Muscle of leg (tissue), 11 donors: ENCODE measurements around the gene GRAMD1B. TPM values are rescaled to one million over a fixed set of nuclear protein-coding genes. Genes with fewer than 3 reads are reported as not detected.
A peak's percentile ranks its signal among the peaks of the same experiment; 100 is the strongest.
"Not testable (repeated sequence)": the region's sequence is repeated elsewhere in the genome, so short reads cannot be mapped to it uniquely, and the experiment has no call there.

Source experiments
- DNase-seq: peaks from one replicate; pipeline ENCODE4 v3.0.0; 2013
- H3K27ac ChIP-seq: one replicate; pipeline ENCODE4 v1.5.1; 2013; ENCODE audit warnings: mild to moderate bottlenecking, low read length, control low read depth
- H3K27me3 ChIP-seq: one replicate; pipeline ENCODE4 v1.6.1; 2013; ENCODE audit warnings: low read length; ENCODE audit not compliant: control insufficient read depth, insufficient read depth
- H3K36me3 ChIP-seq: one replicate; pipeline ENCODE4 v1.6.1; 2013; ENCODE audit warnings: low read length; ENCODE audit not compliant: control insufficient read depth, insufficient read depth
- H3K4me1 ChIP-seq: one replicate; pipeline ENCODE4 v1.6.1; 2013; ENCODE audit warnings: low read length; ENCODE audit not compliant: control insufficient read depth, insufficient read depth
- H3K4me3 ChIP-seq: one replicate; pipeline ENCODE4 v1.5.1; 2013; ENCODE audit warnings: low read length, control low read depth
- H3K9me3 ChIP-seq: replicated peaks from 2 replicates; pipeline ENCODE4 v1.6.1; 2013; ENCODE audit warnings: low read depth, low read length; ENCODE audit not compliant: control insufficient read depth
- WGBS: methylation state at CpG from one replicate; pipeline ENCODE4 v1.1.5; 2013; ENCODE audit warnings: missing lambda C conversion rate; ENCODE audit not compliant: insufficient coverage; 5-methylcytosine and 5-hydroxymethylcytosine counted together
- polyA plus RNA-seq, 8 donors: library from polyadenylated mRNA; unstranded; fragments of 120-200 nt; gene quantifications; one replicate each; pipeline versions ENCODE4 v1.2.1 to v1.2.3, GENCODE V29; 2013; ENCODE audit warnings: inconsistent platforms in 1 of 8, low replicate concordance in 1 of 8; ENCODE audit not compliant: insufficient read length in 8 of 8, insufficient read depth in 1 of 8
- total RNA-seq: library from RNA; stranded (reverse); fragments of 120-200 nt; gene quantifications from one replicate; pipeline ENCODE4 v1.2.4, GENCODE V29; 2013

Gene GRAMD1B
- total and polyA plus RNA-seq, 9 donors: 6.9 to 10.9 (median 8.7) TPM

DNA sequence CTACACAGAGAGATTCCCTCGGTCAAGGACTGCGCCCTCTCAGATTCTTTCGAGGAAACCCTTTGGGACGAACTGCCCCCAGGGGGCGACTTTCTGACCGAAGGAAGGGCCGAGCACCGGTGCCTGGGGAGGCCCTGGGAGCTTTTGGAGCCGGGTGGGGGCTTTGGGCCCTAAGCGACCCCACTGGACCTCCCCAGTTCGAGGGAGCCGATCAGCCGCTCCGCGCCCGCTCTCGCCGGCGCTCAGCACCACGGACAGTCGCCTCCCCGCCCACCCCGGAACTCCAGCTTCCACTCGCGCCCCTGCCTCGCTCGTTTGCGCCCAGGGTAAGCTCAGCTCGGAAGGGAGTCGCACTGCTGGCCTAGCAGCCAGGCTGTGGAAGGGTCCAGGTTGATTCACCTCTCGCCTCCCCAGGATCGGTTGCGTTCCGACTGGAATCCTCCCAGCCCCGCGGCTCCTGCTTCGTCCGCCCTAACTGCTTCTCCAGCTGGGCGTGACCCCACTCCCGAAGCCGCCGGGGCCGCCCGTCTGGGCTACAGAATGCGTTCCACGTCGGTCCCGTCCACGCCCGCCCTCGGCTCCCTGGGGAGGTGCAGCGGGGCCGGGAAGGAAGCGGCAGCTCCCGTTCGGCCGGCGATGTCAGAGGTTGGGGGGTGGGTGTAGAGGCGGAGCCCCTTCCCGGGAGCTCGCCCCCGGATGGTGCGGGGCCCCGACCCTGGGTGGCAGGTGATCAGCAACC is 223.9 kb downstream of the GRAMD1B start:
- Histone ChIP-seq H3K4me1 (peaks cover 40% of the 10 kb centered on the region), H3K9me3 (no peaks in the 10 kb centered on the region), H3K27me3 (peaks cover 7% of the 10 kb centered on the region), H3K27ac (peak overlapping the region; percentile 85), H3K4me3 (peak overlapping the region; percentile 71), H3K36me3 (no peaks in the 10 kb centered on the region)
- under 1% methylated on average over 48 of the region's 64 CpGs for WGBS
- DNase-seq: peak; percentile 60

DNA sequence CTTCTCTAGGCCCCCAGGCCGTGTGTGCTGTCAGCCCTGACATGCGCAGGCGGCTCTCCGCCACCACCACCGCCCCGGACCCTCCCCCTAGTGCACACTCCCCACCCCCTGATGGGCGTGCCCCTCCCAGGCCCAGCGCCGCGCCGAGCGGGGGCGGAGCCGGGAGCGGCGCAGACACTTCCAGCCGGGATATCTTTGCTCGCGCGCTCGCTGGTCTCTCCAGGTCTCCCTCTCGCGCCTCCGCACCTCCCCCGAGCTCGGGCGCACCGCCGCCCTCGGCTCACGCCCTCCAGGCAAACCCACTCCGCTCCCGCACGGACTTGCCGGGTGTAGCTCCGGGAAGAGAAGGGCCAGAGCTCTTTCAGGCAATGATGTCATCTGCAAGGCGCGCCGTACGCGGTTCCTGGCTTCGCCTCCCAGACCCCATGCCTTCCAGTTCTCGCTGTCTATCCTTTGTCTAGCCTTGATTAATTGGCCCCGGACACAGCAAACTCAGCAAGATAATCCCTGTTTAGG is 224.6 kb downstream of the GRAMD1B start, which contains the start of gene SCN3B:
TSS of gene SCN3B (minus strand) at position 59 of the 516 bp plus-strand sequence. CDS start 823 bp downstream, outside the sequence.
- no peaks in the 10 kb centered on the region for H3K36me3 ChIP-seq
- peak within 1 kb of the TSS; percentile 71 for H3K4me3 ChIP-seq
- H3K9me3 ChIP-seq: no peaks in the 10 kb centered on the region
- DNase-seq: peak; percentile 83
- H3K27ac ChIP-seq: peak within 1 kb of the TSS; percentile 92
- H3K27me3 ChIP-seq: peaks cover 7% of the 10 kb centered on the region
- 0% methylated on average over 36 of the region's 44 CpGs for WGBS
- peaks cover 40% of the 10 kb centered on the region for H3K4me1 ChIP-seq

DNA sequence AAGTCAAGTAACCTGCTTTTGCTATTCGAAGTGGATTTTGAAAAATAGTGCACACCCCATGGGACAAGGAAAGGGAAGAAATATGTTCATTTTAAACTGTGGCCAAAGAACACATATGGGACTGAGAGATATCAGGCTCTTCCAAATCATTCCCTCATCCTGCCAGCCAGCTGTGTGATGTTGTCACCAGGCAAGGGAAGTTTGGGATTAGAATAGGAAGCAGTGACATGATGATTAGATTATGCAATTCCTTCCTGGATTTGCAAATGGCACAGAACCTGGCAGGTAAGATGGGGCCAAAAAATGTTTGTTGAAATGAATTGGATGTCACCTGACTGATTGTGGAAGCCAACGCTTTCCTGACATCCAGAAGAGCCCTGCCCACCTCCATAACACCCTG is 229.2 kb downstream of the GRAMD1B start:
- H3K36me3 ChIP-seq: no peaks in the 10 kb centered on the region
- H3K9me3 ChIP-seq: no peaks in the 10 kb centered on the region
- H3K4me1 ChIP-seq: peaks cover 20% of the 10 kb centered on the region
- peak; percentile 14 for DNase-seq
- no peak overlapping the region for H3K27ac ChIP-seq
- no CpG with 5 or more reads among the region's 2 CpGs for WGBS
- no peaks in the 10 kb centered on the region for H3K27me3 ChIP-seq
- H3K4me3 ChIP-seq: no peak overlapping the region

DNA sequence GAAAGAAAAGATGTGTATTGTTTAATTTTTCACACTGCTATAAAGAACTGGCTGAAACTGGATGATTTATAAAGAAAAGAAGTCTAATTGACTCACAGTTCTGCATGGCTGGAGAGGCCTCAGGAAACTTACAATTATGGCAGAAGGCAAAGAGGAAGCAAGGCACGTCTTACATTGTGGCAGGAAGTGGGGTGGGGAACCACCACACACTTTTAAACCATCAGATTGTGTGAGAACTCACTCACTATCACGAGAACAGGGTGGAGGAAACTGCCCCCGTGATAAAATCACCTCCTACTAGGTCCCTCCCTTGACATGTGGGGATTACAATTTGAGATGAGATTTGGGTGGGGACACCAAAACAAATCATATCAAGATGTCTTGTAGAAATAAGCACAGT is 229.9 kb downstream of the GRAMD1B start:
- no CpG with 5 or more reads among the region's 3 CpGs for WGBS
- H3K9me3 ChIP-seq, H3K36me3 ChIP-seq, H3K4me3 ChIP-seq, H3K27me3 ChIP-seq, DNase-seq, H3K27ac ChIP-seq: not testable (repeated sequence)
- peaks cover 15% of the 10 kb centered on the region for H3K4me1 ChIP-seq

DNA sequence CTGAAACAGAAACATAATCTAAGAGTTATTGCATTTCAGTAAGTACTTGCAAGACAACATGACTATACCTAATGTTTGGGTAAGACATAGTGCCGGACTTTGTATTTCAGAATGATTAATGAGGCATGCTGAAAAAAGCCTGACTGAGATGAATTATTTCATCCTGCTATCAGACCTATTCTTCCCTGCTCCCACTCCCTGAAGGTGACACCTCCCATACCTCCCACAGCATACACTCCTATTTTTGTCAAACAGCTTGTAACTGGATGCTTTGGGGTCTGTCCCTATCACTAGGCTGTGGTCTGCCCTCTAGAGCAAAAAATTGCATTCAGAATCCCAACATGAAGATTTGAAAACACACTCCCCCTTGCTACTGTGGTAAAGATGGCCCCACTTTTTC is 235.2 kb downstream of the GRAMD1B start:
- Histone ChIP-seq H3K36me3 (no peaks in the 10 kb centered on the region), H3K4me3 (no peak overlapping the region), H3K4me1 (no peaks in the 10 kb centered on the region), H3K27me3 (no peaks in the 10 kb centered on the region), H3K27ac (no peak overlapping the region), H3K9me3 (no peaks in the 10 kb centered on the region)
- DNase-seq: no peak
- WGBS: no CpG with 5 or more reads among the region's 1 CpG

DNA sequence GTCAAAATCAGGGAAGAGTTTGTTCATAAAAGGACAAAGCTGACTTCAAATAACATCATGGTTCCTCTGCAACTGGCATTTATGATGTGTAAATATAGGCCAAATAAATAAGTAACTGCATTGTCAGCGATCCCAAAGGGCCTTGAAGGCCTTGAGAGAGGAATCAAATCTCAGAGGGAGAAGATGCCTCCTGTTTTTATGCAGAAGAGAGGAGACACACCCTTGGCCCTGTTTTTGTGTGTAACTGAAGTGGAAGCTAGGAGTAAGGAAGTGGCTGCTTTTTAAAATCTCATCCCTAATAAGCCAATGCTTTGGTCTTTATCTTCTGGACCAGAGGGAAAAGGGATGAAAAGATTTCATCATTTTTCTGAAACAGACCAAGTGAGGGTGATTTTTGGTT is 240.0 kb downstream of the GRAMD1B start:
- Histone ChIP-seq H3K9me3 (no peaks in the 10 kb centered on the region), H3K27me3 (no peaks in the 10 kb centered on the region), H3K4me3 (no peak overlapping the region), H3K4me1 (no peaks in the 10 kb centered on the region), H3K36me3 (no peaks in the 10 kb centered on the region), H3K27ac (no peak overlapping the region)
- 57% methylated on average over 1 of the region's 1 CpG for WGBS
- no peak for DNase-seq

DNA sequence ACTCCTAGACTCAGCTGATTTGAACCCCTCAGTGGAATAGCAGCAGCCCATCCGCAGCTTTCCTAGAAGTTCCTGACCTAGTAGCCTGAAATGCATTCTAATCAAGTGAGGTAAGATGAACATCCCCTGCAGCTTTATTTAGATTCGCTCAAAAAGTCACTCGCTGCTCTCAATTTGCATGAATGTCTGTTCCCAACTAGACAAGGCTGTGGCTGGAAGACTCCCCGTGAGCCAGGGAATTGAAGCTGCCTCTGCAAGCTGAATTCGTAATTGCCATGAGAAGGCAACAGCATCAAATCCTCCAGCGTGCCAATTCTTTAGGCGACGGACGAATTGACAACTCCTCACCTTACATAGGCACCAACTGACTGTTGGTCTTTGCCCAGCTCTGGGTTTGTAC is 241.5 kb downstream of the GRAMD1B start:
- no peak overlapping the region for H3K4me3 ChIP-seq

DNA sequence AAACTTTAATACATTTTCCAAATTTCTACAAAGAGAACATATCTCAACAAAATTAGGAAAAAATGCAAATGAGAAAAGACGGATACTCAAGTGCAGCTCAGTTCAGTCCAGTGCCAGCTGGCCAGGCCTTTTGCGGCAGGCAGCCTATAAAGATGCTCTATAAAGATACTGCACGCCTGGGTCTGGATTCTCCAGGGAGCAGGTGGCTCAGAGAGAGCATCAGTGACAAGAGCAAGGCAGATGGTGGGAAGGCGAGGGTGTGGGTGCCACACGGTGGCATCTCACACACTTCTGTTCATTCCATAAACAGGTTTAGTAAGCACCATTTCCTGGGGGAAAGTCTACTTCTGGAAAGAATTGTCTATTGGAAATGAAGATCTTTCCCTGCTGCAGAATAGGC is 242.5 kb downstream of the GRAMD1B start:
- Histone ChIP-seq H3K27me3 (no peaks in the 10 kb centered on the region), H3K4me1 (peaks cover 3% of the 10 kb centered on the region), H3K9me3 (no peaks in the 10 kb centered on the region), H3K4me3 (no peak overlapping the region), H3K27ac (no peak overlapping the region), H3K36me3 (no peaks in the 10 kb centered on the region)
- DNase-seq: no peak
- 82% methylated on average over 3 of the region's 5 CpGs for WGBS

More for the DNA sequence above, 241.5 kb downstream of the GRAMD1B start:
- H3K4me1 ChIP-seq: peaks cover 3% of the 10 kb centered on the region
- no peak overlapping the region for H3K27ac ChIP-seq
- H3K36me3 ChIP-seq: no peaks in the 10 kb centered on the region
- 71% methylated on average over 9 of the region's 9 CpGs for WGBS
- DNase-seq: no peak
- no peaks in the 10 kb centered on the region for H3K27me3 ChIP-seq
- H3K9me3 ChIP-seq: no peaks in the 10 kb centered on the region

DNA sequence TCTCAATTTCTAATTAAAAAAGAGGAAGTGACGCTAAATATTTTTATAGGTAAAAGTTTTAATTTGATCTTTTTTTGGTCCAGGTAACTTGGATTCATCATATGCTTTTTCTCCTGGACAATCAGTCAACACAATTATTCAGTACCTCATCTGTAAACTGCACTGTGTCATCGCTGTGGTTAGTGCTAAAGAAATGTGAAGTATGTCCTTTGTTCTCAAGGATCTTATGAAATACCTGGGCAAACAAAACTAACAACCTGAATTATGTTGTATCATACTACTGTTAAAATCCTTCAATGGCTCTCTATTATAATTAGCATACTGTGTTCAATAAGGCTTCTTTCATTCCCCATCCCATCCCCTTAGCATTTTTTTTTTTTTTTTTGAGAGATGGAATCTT is 244.2 kb downstream of the GRAMD1B start:
- Histone ChIP-seq H3K27ac (no peak overlapping the region), H3K27me3 (no peaks in the 10 kb centered on the region), H3K9me3 (no peaks in the 10 kb centered on the region), H3K4me3 (no peak overlapping the region), H3K4me1 (peaks cover 3% of the 10 kb centered on the region), H3K36me3 (no peaks in the 10 kb centered on the region)
- no peak for DNase-seq
- WGBS: no CpG with 5 or more reads among the region's 2 CpGs
